Mucosa of rectum (tissue), 2 donors: Measurements from ENCODE around the gene TDO2.
"Not testable (repeated sequence)": the region's sequence is repeated elsewhere in the genome, so short reads cannot be mapped to it uniquely, and the experiment has no call there.

Experiments used
- H3K27ac ChIP-seq, 2 donors: one replicate each; pipeline ENCODE4 v1.7.0; 2013; ENCODE audit warnings: inconsistent platforms in 2 of 2, low read depth in 2 of 2, low read length in 2 of 2
- H3K27me3 ChIP-seq, 2 donors: one replicate each; pipeline ENCODE4 v1.7.0; 2013; ENCODE audit warnings: low read length in 2 of 2; ENCODE audit not compliant: control insufficient read depth in 2 of 2, insufficient read depth in 2 of 2
- H3K36me3 ChIP-seq, 2 donors: one replicate each; pipeline ENCODE4 v1.7.0; 2013; ENCODE audit warnings: low read length in 2 of 2; ENCODE audit not compliant: control insufficient read depth in 2 of 2, insufficient read depth in 2 of 2
- H3K4me1 ChIP-seq, 2 donors: one replicate each; pipeline ENCODE4 v1.7.0; 2013; ENCODE audit warnings: low read length in 2 of 2, mild to moderate bottlenecking in 1 of 2; ENCODE audit not compliant: control insufficient read depth in 2 of 2, insufficient read depth in 2 of 2
- H3K4me3 ChIP-seq, 2 donors: one replicate each; pipeline ENCODE4 v1.7.0; 2013; ENCODE audit warnings: low read length in 2 of 2
- H3K9ac ChIP-seq, 2 donors: one replicate each; pipeline ENCODE4 v1.7.0; 2013; ENCODE audit warnings: low read length in 2 of 2, low read depth in 1 of 2, mild to moderate bottlenecking in 1 of 2
- H3K9me3 ChIP-seq, 2 donors: one replicate each; pipeline ENCODE4 v1.7.0; 2013; ENCODE audit warnings: low read length in 2 of 2; ENCODE audit not compliant: control insufficient read depth in 2 of 2
- donor health status: healthy.
- donor health status: Normal muscosa, but diverticular disease.

TDO2 gene

GRCh38 chr4:155930330-155930729, 26.8 kb downstream of the TDO2 start:
- H3K9me3 ChIP-seq: no peaks in the 10 kb centered on the region
- H3K27me3 ChIP-seq: no peaks in the 10 kb centered on the region
- no peak overlapping the region for H3K27ac ChIP-seq
- no peak overlapping the region for H3K9ac ChIP-seq
- peaks cover 0 to 9% of the 10 kb centered on the region in 2 donors for H3K36me3 ChIP-seq
- H3K4me3 ChIP-seq: no peak overlapping the region
- H3K4me1 ChIP-seq: no peaks in the 10 kb centered on the region

DNA sequence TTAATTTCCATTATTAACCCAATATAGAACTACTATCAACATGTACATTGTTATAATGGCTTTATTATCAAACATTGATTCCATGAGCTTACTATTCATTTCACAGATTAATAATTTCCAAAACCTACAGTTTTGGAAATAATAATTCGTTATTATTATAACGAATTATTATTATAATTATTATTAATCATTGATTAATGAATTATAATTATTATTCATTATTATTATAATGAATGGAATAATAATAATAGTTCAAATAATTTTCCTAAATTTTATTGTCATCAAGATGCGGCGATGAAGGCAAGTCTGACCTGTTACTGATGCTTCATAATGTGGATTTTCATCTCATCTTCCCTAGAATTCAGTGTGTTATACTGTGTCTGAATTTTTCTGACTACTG, 28.1 kb downstream of the TDO2 start:
- no peak overlapping the region for H3K9ac ChIP-seq
- H3K36me3 ChIP-seq: peaks cover 0 to 9% of the 10 kb centered on the region in 2 donors
- H3K27ac ChIP-seq: no peak overlapping the region
- no peaks in the 10 kb centered on the region for H3K27me3 ChIP-seq
- no peaks in the 10 kb centered on the region for H3K9me3 ChIP-seq
- H3K4me3 ChIP-seq: no peak overlapping the region
- H3K4me1 ChIP-seq: no peaks in the 10 kb centered on the region

GRCh38 chr4:155934634-155935033, 31.1 kb downstream of the TDO2 start:
- not testable (repeated sequence) for H3K36me3 ChIP-seq, H3K4me3 ChIP-seq, H3K9ac ChIP-seq, H3K27ac ChIP-seq, H3K27me3 ChIP-seq, H3K4me1 ChIP-seq, H3K9me3 ChIP-seq

- Histone ChIP-seq H3K4me3 (no peak overlapping the region), H3K27ac (no peak overlapping the region), H3K4me1 (no peaks in the 10 kb centered on the region), H3K27me3 (no peaks in the 10 kb centered on the region), H3K9ac (no peak overlapping the region), H3K36me3 (peaks cover 3 to 5% of the 10 kb centered on the region in 2 donors), H3K9me3 (no peaks in the 10 kb centered on the region)
Measured at GRCh38 chr4:155935389-155935986, 32.0 kb downstream of the TDO2 start.

GRCh38 chr4:155941085-155941790, 37.7 kb downstream of the TDO2 start:
- H3K27me3 ChIP-seq: no peaks in the 10 kb centered on the region
- H3K36me3 ChIP-seq: peaks cover 5 to 6% of the 10 kb centered on the region in 2 donors
- H3K9me3 ChIP-seq: no peaks in the 10 kb centered on the region
- H3K9ac ChIP-seq: no peak overlapping the region
- no peak overlapping the region for H3K4me3 ChIP-seq
- H3K4me1 ChIP-seq: no peaks in the 10 kb centered on the region
- H3K27ac ChIP-seq: no peak overlapping the region

DNA sequence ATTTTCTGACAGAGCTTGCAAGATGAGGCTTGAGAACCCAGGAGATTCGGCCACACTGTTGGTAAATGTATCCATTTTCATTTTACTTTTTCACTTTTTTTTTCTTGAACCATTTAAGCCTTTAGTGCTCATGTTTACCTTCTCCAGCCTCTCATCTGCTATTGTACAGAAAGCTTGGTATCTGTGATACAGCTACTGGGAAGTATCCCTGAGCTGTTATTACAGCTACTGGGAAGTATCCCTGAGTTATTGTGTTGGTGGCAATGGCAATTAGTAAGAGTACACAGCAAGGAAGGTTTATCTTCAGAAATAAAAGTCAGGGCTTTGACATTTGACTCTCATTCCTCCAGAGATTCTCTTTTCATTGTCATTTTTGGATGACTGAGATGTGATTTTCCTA, 38.3 kb downstream of the TDO2 start:
- H3K4me3 ChIP-seq: no peak overlapping the region

GRCh38 chr4:155943605-155944291, 40.3 kb downstream of the TDO2 start:
- no peak overlapping the region for H3K4me3 ChIP-seq
- no peaks in the 10 kb centered on the region for H3K9me3 ChIP-seq
- no peak overlapping the region for H3K27ac ChIP-seq

More for the DNA sequence above, 38.3 kb downstream of the TDO2 start:
- Histone ChIP-seq H3K9me3 (no peaks in the 10 kb centered on the region), H3K36me3 (peaks cover 5 to 6% of the 10 kb centered on the region in 2 donors), H3K27me3 (no peaks in the 10 kb centered on the region), H3K4me1 (no peaks in the 10 kb centered on the region), H3K9ac (no peak overlapping the region), H3K27ac (no peak overlapping the region)

GRCh38 chr4:155944516-155944915, 41.0 kb downstream of the TDO2 start:
- H3K4me1 ChIP-seq: no peaks in the 10 kb centered on the region

More at GRCh38 chr4:155943605-155944291, 40.3 kb downstream of the TDO2 start:
- Histone ChIP-seq H3K9ac (no peak overlapping the region), H3K27me3 (no peaks in the 10 kb centered on the region), H3K4me1 (no peaks in the 10 kb centered on the region), H3K36me3 (peaks cover 0 to 6% of the 10 kb centered on the region in 2 donors)

GRCh38 chr4:155946486-155946885, 43.0 kb downstream of the TDO2 start:
- Histone ChIP-seq H3K9me3 (no peaks in the 10 kb centered on the region), H3K4me3 (no peak overlapping the region), H3K27ac (no peak overlapping the region), H3K36me3 (no peaks in the 10 kb centered on the region), H3K9ac (no peak overlapping the region), H3K4me1 (no peaks in the 10 kb centered on the region), H3K27me3 (no peaks in the 10 kb centered on the region)

More at GRCh38 chr4:155944516-155944915, 41.0 kb downstream of the TDO2 start:
- Histone ChIP-seq H3K36me3 (peaks cover 0 to 3% of the 10 kb centered on the region in 2 donors), H3K27ac (no peak overlapping the region), H3K27me3 (no peaks in the 10 kb centered on the region), H3K9me3 (no peaks in the 10 kb centered on the region), H3K9ac (no peak overlapping the region), H3K4me3 (no peak overlapping the region)

GRCh38 chr4:155948541-155948940, 45.0 kb downstream of the TDO2 start:
- Histone ChIP-seq H3K36me3 (no peaks in the 10 kb centered on the region), H3K27me3 (no peaks in the 10 kb centered on the region), H3K4me3 (no peak overlapping the region), H3K4me1 (no peaks in the 10 kb centered on the region), H3K27ac (no peak overlapping the region), H3K9me3 (no peaks in the 10 kb centered on the region), H3K9ac (no peak overlapping the region)
